NCI-H2227 treated with DMSO at 0.1 percent for 48 hours (cell line): ENCODE measurements around the gene ZRANB1.

ENCODE experiments used
- DNase-seq: peaks from one replicate; lab custom pipeline; 2025; lab: John Stamatoyannopoulos, UW

The ZRANB1 gene

DNA sequence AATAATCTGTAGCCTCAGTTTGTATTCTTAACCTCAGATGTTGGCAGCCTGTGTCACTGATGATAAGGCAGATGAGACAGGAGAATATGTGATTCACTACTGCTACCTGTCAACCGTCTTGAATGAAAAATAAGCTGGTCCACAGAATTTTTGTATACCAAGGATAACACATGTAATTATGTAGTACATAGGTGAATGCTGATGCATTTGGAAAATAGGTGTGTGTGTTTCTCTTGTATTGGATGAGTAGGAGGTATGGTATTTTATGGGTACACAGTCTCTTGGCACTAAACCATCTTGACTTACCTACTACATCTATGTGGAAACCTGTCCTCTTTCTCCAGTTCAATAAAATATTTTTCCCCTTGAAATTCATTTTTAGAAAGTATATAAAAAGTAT lies 20.7 kb upstream of the ZRANB1 start:
- DNase-seq: no peak

DNA sequence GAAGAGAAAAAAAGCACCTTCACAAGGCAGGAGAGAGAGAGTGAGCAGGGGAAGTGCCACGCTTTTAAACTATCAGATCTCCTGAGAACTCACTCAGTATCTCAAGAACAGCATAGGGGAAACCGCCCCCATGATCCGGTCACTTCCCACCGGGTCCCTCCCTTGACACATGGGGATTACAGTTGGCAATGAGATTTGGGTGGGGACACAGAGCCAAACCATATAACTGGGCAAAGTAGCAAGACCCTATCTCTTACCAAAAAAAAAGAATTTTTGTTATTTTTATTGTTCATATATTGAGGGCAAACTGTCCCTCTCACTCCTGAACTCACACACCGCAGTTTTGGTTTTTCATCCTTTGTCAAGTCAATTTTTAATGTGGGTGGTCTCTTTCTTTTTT lies 18.2 kb upstream of the ZRANB1 start:
- no peak for DNase-seq

DNA sequence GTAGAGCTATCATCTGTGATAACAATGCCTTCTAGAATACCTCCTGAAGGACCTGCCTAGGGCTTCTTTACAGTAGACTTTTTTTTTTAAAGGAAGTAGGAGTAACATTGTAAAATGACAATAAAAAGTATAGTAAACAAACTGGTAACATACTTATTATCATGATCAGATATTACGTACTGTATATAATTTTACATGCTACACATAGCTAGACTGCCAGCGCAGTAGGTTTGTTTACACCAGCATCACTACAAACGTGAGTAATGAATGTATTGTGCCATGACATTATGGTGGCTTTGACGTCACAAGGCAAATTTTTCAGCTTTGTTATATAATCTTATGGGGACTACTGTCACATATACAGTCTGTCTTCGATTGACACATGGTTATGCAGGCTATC lies 15.4 kb upstream of the ZRANB1 start:
- no peak for DNase-seq

DNA sequence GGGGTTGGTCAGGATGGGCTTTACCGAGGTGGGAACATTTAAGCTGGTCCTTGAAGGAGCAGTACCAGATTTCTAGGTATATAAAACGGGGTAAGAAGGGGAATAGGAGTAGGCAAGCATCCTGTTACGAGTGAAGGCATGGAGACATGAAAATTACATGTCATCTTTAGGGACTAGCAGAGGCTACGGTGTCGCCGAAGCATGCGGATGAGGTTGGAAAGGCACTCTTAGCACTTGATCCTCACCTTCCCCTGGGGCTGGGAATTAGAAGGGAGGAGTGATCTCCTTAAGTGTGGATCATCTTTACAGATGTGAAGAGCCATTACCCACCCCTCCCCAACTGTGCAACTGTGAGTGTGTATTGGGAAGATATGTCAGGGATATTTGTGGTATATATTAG lies 13.8 kb upstream of the ZRANB1 start:
- peak; percentile 11 for DNase-seq

DNA sequence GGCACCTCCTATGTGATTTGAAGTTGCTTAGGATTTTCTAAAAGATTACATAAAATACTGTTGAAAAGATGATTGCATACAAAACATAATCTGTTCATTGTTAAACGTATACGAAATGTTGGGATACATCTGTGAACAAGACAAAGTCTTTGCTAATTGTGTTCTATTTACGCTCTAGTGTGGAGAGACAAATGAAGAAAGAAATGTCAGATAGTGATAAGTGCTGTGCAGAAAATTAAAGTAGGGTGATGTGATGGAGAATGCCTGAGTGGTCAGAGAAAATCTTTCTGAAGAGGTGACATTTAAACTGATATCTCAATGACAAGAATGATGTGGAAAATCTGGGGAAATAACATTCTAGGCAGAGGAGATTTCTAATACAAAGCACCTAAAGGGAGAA lies 13.4 kb upstream of the ZRANB1 start:
- no peak for DNase-seq

DNA sequence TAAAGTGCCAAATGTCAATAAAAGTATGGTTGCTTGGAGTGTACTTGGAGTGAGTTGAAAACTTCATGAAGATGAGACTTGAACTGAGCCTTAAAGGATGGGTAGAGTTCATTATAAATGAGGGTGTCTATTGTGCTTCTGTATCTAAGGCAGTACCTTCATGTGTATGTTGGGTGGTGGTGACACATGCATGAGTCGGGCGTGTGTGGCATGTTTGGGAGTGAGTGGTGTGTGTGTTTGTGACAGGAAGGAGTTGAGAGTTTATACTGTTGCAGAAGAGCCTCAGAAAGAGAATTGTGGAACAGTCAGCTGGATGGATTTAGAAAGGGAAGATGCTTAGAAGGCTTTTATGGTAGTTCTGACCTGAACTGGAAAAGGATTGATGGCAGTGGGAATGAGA lies 6.0 kb upstream of the ZRANB1 start:
- no peak for DNase-seq

DNA sequence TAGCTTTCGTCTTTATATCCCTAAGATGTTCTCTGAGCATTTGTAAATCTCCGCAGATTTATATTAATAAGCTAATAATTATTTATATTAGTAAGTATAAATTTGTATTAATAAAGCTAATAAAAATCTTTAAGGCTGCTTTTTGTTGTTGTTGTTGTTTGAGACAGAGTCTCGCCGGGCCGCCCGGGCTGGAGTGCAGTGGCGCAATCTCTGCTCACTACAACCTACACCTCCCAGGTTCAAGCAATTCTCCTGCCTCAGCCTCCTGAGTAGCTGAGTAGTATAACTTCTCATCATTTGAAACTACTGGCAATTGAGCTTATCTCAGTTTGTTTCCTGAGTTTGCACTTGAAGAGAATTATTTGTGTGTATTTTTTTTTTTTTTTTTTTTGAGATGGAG lies 5.1 kb upstream of the ZRANB1 start:
- DNase-seq: no peak

DNA sequence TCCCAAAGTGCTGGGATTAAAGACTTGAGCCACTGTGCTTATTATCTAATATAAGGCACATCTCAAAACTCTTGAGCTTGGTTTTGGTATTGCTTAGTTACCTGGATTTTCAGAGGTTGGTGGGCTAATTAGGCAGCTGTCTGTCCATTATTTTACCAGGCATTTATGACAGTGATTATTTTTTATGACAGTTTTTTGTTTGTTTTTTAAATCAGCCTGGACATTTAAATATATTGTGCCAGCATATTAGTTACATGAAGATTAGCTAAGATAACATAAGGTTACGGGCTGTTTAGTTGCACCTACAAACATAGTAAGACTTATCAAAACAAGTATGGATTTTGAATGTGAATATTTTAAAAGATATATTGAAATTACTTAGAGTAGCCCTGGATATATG lies 2.6 kb upstream of the ZRANB1 start:
- DNase-seq: no peak

DNA sequence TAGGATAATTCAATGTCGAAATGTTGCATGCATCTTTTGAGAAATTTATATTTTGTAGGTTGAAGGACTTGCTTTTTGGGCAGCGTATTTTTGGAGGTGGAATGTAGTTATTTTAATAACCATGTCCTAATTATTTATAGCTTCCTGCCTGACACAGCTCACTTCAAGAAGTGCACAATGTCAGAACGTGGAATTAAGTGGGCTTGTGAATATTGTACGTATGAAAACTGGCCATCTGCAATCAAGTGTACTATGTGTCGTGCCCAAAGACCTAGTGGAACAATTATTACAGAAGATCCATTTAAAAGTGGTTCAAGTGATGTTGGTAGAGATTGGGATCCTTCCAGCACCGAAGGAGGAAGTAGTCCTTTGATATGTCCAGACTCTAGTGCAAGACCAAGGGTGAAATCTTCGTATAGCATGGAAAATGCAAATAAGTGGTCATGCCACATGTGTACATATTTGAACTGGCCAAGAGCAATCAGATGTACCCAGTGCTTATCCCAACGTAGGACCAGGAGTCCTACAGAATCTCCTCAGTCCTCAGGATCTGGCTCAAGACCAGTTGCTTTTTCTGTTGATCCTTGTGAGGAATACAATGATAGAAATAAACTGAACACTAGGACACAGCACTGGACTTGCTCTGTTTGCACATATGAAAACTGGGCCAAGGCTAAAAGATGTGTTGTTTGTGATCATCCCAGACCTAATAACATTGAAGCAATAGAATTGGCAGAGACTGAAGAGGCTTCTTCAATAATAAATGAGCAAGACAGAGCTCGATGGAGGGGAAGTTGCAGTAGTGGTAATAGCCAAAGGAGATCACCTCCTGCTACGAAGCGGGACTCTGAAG lies 620 bp downstream of the ZRANB1 start:
- DNase-seq: no peak

DNA sequence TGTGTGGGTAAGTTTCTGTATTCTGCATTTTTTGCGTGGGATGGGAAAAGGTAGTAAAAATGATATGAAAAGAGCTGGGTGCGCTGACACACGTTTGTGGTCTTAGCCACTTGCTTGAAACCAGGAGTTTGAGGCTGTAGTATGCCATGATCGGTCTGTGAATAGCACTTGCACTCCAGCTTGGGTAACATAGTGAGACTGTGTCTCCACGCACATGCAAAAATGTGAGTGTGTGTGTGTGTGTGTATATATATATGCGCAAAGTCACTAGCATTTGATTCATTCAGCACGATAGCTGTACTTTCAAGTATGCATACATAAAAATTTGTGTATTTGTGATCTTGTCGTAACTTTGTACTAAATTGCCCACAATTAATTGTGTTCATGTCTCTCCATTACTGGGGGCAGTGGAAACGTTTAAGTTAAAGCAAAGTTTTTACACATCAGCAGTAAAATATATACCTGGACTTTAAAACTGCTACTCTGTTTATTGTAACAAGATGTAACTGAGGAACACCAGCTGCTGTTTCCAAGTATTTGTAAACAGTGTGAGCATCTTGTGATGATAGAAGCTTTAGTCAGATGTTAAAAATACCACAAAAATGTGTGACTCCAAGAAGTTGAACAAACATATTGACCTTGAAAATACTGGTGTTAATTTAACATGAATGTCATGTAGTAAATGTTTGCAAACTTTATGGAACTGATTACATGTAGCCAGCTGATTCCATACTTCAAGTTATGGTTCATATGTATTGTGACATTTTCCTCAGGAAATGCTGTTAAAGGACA lies 1.6 kb downstream of the ZRANB1 start:
- DNase-seq: no peak

DNA sequence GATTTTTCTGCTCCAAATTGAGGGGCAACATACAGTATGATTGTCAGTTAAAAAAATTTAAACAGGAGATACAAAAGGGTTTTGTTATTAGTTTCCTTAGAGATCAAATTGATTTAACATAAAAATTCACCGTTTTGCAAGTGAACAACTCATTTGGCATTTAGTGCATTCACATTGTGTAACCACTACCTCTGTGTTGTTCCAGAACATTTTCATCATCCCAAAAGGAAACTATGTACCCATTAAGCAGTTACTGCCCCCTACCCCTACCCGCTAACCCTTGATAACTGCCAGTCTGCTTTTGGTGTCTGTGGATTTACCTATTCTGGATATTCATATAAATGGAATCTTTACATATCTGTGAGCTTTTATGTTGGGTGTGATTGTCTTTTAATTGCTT lies 3.1 kb downstream of the ZRANB1 start:
- no peak for DNase-seq

DNA sequence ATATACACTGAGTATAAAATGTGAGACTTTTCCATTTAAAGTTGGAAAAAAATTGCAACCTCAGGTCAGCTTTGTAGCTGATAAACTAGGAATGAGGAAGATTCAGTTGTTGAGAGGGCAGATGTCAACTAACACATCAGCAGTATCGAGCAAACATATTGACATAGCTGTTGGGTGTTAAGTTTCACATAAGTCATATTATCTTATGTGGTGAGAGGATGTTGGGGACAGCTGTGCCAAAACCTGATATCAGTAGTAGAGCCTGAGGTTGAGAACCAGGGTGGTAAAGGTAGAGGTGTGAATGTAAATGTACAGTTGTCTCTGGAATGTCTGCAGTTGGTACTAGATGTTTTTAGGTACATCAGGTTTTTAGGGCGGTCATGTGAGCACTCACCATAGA lies 5.0 kb downstream of the ZRANB1 start:
- DNase-seq: no peak

DNA sequence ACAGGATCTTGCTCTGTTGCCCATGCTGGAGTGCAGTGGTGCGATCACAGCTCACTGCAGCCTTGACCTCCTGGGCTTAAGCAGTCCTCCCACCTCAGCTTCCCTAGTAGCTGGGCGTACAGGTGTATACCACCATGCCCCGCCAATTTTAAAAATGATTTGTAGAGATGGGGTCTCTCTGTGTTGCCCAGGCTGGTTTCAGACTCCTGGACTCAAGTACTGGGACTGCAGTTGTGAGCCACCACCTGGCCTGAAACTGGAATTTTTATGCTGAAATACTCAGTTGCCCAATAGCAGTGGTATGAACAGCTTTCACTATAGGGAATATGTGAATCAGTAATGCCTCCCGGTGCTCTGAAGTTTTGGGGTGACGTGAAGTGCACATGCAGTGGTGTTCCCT lies 7.6 kb downstream of the ZRANB1 start:
- DNase-seq: no peak

DNA sequence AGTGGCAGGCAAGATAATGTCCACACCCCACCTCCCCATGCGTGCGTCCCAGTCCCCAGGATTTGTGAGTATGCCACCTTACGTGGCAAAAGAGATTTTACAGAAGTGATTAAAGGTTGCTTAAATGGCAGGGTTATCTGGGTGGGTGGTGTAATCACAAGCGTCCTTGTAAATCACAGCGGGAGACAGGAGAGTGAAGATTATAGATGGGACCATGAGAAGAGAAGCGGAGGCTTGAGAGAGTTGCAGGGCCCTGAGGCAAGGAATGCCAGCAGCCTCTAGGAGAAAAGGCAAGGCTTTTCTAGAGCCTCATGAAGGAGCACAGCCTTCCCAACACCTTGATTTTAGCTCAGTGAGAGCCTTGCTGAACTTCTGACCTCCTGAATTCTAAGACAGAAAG lies 10.2 kb downstream of the ZRANB1 start:
- no peak for DNase-seq

DNA sequence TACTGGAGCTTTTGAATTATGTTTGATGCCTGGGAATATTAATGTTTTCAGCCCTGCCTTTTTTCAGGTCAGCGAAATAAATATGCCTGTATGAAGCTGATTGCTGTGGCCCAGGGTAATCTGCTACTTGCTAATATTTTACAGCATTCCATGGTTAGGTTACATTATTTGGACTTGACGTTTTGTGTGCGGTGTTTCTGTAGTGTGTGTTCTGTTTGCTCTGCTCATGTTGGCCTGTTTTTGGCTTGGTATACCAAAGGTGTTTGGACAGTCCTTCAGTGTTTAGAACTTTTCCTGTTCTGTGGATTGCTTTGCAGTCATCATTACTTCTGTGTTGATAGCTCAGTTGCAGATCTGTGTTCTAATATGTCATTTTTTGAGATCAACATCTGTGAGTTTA lies 11.5 kb downstream of the ZRANB1 start:
- no peak for DNase-seq

DNA sequence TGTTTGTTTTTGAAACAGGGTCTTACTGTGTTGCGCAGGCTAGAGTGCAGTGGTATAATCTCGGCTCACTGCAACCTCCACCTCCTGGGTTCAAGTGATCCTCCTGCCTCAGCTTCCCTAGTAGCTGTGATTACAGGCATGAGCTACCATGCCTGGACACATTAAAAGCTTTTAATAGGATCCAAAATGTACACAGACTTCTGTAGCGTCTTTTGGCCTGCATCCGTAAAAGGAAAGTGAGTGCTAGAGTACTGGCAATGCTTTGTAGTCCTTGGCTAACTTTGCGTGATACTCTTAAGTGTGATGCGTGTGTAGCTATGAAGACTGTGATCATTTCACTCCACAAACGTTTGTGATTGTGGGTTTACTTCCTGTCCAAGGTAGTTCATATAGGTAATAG lies 13.3 kb downstream of the ZRANB1 start:
- DNase-seq: no peak

DNA sequence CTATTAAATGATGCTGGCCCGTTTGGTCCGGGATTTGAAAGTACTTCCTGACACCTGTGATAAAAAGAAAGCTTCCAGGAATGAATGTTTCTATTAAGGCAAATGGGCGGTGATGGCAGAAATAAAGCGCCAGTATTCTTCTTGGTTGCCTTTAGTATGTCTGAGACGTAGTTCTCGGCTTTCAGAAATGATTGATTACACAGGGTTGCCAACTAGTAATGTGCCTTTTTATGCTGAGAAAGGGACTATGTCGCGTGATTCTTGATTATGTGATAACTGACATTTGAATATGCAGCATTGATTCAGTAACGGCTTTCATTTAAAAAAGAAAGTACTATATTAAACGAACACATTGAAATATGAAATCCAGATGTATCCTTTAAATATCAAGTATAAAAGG lies 13.9 kb downstream of the ZRANB1 start:
- DNase-seq: no peak

DNA sequence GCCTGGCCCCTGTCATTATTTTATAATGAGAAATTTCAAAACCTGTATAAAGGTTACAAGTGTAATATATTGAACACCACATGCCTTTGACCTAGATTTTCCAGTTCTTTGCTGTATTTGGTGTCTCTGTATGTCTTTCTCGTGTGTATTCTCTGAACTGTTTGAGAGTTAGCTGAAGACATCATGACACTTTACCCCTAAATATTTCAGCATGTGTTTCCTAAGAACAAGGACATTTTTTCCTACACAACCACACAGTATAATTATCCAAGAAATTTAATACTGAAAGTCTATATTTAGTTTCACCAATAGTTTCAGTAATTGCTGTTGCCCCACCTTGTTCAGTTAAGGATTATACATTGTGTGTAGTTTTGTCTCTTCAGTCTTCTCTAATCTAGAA lies 14.8 kb downstream of the ZRANB1 start:
- DNase-seq: no peak

DNA sequence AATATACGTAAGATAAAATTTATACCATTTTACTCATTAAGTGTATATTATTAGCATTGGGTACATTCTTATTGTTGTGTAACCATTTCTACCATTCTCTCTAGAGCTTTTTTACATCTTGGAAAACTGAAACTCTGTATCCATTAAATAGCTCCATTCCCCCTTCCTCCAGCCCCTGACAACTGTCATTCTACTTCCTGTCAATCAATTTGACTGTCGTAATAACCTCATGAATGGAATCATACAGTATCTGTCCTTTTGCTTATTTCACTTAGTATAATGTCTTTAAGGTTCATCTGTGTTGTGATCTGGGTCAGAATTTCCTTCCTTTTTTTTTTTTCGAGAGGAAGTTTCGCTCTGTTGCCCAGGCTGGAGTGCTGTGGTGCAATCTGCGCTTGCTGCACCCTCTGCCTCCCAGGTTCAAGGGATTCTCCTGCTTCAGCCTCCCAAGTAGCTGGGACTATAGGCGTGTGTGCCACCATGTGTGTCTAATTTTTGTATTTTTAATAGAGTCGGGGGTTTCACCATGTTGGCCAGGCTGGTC lies 15.6 kb downstream of the ZRANB1 start:
- no peak for DNase-seq

DNA sequence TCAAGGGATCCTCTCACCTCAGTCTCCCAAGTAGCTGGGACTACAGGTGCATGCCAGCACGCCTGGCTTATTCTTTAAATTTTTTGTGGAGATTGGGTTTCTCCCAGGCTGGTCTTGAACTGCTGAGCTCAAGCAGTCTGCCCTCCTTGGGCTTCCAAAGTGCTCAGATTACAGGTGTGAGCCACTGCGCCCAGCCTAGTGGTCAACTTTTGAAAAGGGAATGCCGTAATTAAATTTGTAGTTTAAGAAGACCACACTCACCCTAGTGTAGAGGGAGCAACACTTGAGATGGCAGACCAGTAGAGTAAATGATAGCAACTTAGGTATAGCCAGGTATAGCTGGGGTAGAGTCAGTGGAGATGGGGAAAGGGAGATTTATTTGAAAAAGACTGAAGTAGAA lies 17.6 kb downstream of the ZRANB1 start:
- no peak for DNase-seq

DNA sequence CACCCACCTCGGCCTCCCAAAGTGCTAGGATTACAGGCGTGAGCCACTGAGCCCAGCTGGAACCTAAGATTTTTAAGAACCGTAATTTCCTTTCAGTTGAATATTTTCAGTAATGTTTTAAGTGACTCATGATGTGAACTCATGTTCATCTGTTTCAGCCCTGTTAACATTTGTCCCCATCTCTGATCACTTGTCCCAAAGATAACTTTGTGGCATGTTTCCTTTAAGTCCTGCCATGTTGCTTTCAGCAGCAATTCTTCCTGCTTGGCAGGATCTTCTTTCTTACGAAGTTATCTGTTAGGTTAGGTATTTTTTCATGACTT lies 19.3 kb downstream of the ZRANB1 start:
- DNase-seq: no peak

DNA sequence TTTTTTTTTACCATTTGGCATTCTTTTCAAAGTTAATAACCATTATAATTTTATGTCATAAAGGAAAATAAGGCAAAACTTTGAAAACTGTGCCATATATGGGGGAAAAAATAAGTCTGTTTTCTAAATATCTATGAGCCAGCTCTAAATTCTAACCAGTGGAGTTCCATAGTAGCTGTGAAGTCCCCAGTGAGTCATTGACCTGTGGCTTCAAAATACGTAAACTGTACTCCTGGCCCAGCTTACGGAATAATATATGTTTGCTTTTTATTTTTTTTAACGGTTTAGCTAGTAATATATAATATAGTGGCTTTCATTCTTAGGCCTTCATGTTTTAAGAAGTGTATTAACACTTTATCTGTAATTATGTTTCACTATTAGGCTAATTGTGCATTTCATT lies 20.5 kb downstream of the ZRANB1 start:
- DNase-seq: no peak
